Measurements from ENCODE around the gene SPEF1.
A peak's percentile ranks its signal among the peaks of the same experiment; 100 is the strongest.

Gene SPEF1

GRCh38 chr20:3749087-3749688, 32.1 kb downstream of the SPEF1 start:
- no peak for TF ChIP-seq CTCF (IDR thresholded peaks at IDR 0.05; ENCODE audit: unreplicated experiment in 3 of 3)
- Mint-ChIP-seq H3K27ac (no peak overlapping the region), H3K27me3 (ENCODE audit: low read depth) (peaks cover 59% of the 10 kb centered on the region), H3K36me3 (ENCODE audit: low read depth) (peaks cover 40% of the 10 kb centered on the region), H3K4me1 (no peaks in the 10 kb centered on the region), H3K4me3 (no peak overlapping the region), H3K9me3 (no peaks in the 10 kb centered on the region)

GRCh38 chr20:3748073-3748472, 33.2 kb downstream of the SPEF1 start:
- no peak for TF ChIP-seq CTCF (IDR thresholded peaks at IDR 0.05; ENCODE audit: unreplicated experiment in 3 of 3)
- peaks cover 58% of the 10 kb centered on the region for H3K27me3 Mint-ChIP-seq (ENCODE audit: low read depth)
- H3K9me3 Mint-ChIP-seq = no peaks in the 10 kb centered on the region
- H3K4me1 Mint-ChIP-seq = no peaks in the 10 kb centered on the region
- H3K27ac Mint-ChIP-seq = no peak overlapping the region
- no peak overlapping the region for H3K4me3 Mint-ChIP-seq
- H3K36me3 Mint-ChIP-seq (ENCODE audit: low read depth) = peaks cover 47% of the 10 kb centered on the region

- H3K27ac Mint-ChIP-seq = no peak overlapping the region
- H3K9me3 Mint-ChIP-seq = no peaks in the 10 kb centered on the region
- peaks cover 44% of the 10 kb centered on the region for H3K36me3 Mint-ChIP-seq (ENCODE audit: low read depth)
- peaks cover 52% of the 10 kb centered on the region for H3K27me3 Mint-ChIP-seq (ENCODE audit: low read depth)
- H3K4me3 Mint-ChIP-seq = no peak overlapping the region
- no peak for TF ChIP-seq CTCF (IDR thresholded peaks at IDR 0.05; ENCODE audit: unreplicated experiment in 3 of 3)
- no peaks in the 10 kb centered on the region for H3K4me1 Mint-ChIP-seq
Measured at GRCh38 chr20:3747471-3747870, 33.8 kb downstream of the SPEF1 start.

- Mint-ChIP-seq H3K27me3 (ENCODE audit: low read depth) (peaks cover 41% of the 10 kb centered on the region), H3K4me3 (no peak overlapping the region), H3K9me3 (no peaks in the 10 kb centered on the region), H3K27ac (no peak overlapping the region), H3K36me3 (ENCODE audit: low read depth) (peaks cover 36% of the 10 kb centered on the region), H3K4me1 (no peaks in the 10 kb centered on the region)
- no peak for TF ChIP-seq CTCF (IDR thresholded peaks at IDR 0.05; ENCODE audit: unreplicated experiment in 3 of 3)
Measured at GRCh38 chr20:3745686-3746173, 35.5 kb downstream of the SPEF1 start.

GRCh38 chr20:3744806-3745685, 36.2 kb downstream of the SPEF1 start:
- peaks cover 37% of the 10 kb centered on the region for H3K27me3 Mint-ChIP-seq (ENCODE audit: low read depth)
- no peak for TF ChIP-seq CTCF (IDR thresholded peaks at IDR 0.05; ENCODE audit: unreplicated experiment in 3 of 3)
- H3K4me3 Mint-ChIP-seq = peak overlapping the region in 2 of 3 experiments; percentile 18 to 59
- no peak overlapping the region for H3K27ac Mint-ChIP-seq
- no peaks in the 10 kb centered on the region for H3K4me1 Mint-ChIP-seq
- H3K36me3 Mint-ChIP-seq (ENCODE audit: low read depth) = peaks cover 33% of the 10 kb centered on the region
- no peaks in the 10 kb centered on the region for H3K9me3 Mint-ChIP-seq

Measured in nephron (organoid).